GM19351 (cell line): ENCODE data around the gene SLC8A2.

Source experiments
- ATAC-seq: cut with Tn5 transposase; IDR thresholded peaks from one replicate; pipeline ENCODE4 v1.9.1; 2021; ENCODE audit warnings: mild to moderate bottlenecking, moderate library complexity; ENCODE audit not compliant: unreplicated experiment

The SLC8A2 gene

DNA sequence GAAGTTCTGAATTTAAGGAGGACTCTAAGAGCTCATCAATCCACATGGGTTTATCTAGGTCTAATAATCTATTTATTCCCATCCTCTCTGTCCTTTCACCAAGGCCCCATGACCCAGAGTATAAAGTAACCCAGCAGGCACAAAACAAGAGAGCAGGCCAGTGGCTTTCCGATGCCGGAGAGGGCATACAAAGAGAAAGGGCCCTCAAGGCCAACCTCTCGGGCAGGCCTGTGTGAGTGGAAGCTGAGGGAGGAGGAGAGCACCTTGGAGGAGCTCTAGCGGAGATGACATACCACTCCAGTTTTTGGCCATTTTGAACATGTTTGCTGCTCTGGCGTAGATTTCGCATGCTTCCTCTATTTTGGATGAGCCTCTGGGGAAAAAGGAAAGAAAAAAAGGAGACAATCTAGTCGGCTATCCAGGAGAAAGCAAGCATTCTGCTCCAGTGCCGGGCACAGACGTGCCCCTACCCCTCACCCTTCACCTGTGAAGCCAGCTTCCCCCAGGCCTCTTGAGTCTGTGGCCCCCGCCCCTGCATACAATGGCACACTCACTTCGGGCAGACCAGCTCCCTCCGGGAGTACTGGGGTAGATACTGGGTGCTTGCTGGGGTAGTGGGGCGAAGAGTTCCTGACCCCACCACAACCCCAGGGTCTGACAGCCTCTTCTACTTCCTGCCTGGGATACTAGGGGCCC is 31.6 kb upstream of the SLC8A2 start:
- no peak for ATAC-seq

DNA sequence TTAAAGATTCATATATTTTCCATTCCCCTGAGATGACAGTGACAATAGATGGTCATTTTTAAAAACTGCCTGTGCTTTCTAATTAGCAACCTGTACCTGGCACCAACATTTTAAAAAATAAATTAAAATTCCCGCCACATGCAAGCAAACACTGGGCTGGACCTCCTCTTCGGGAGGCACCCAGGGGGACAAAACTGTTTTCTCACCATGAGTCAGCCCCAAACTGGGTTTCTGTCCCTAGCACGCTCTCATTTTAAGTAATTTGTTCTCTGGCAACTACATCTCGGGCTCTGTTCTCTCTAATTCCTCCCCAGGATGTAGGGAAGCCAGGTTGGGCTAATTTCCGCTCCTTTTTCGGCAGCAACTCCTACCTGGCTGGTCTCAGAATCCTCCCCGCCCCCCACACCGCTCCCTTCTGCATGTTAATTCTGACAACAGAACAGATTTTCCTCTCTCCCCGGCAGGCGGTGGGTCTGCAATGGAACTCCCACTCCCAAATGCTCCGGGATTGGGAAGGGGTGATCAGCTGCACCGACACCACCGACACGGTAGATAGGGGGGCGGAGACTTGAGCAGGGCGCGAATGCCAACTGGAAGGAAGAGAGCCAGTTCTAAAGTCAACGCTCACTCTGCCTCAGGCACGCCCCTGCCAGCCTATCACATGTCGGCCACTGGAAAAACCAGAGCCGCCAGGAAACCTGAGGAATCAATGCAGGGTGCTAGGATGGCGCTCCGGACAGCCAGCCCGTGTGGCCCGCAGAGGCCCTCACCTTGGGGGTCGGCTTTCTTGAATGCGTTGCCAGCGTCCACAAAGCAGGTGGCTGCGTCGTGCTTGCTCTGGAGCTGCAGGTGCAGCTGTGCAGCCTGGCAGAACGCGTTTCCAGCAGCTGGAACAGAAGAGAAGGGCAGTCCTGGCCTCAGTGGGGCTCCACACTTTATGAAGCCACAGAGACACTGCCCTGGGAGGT is 28.5 kb upstream of the SLC8A2 start:
- ATAC-seq, result no peak

DNA sequence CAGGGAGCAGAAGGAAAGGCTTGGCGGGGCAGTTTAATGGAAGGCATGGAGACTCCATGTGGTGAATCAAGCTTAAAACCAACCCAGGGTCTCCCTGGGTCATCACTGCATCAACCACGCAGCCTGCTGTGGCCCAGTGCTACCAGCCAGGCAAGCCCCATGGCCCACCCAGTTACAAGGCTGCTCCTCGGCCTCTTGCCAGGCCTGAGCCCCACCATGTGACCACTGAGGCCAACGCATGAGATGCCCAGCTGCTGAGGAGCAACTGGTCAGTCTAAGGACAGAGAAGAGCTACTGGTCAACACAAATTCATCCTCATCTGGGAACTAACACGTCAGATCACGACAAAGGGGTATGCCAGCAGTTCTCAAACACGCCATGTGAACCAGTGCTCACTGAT is 27.7 kb upstream of the SLC8A2 start:
- ATAC-seq, result no peak

DNA sequence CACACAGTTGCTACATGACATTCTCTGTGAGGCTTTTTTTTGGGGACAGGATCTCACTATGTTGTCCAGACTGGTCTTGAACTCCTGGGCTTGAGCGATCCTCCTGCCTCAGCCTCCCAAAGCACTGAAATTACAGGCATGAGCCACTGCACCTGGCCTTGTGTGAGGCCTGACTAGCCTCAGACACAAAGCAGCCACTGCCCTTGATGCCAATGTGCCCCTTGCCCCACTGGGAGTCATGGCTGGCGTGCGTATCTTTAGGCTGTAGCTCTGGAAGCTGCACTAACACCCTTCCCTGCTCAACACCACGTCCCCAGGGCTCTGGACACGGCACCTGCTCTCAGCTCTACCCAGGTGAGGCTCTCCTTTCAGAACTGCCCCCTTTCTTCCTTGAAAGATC is 26.9 kb upstream of the SLC8A2 start:
- no peak for ATAC-seq

DNA sequence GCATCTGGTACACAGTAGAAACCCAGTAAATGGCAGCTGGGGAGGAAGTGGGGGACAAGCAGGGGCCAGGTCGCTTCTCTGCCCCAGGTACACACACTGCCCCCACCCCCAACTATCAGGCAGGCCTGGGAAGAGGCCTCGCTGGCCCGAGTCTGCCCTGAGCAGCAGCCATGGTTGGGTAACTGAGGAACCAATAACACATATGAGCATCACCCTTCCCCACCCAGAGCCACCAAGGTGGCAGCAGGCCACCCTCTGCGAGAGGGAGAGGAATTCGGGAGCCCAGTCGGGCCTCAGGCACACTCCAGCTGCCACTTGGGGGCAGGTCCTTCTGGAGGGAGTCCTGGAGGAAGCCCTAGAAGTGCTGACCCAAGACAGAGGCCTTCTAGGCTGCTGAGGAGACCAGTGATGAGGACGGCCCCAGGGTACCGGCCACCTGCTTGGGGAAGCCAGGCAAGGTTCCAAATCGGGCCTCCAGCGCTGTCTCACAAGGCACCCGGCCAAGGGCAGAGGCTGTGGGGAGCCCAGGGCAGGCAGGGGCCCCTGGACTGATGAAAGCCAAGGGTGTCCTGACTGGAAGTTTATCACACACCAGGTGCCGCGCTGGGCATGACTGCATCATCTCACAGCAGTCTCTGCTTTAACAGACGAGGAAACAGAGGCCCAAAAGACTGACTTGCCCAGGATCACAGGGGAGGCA is 26.3 kb upstream of the SLC8A2 start:
- no peak for ATAC-seq

DNA sequence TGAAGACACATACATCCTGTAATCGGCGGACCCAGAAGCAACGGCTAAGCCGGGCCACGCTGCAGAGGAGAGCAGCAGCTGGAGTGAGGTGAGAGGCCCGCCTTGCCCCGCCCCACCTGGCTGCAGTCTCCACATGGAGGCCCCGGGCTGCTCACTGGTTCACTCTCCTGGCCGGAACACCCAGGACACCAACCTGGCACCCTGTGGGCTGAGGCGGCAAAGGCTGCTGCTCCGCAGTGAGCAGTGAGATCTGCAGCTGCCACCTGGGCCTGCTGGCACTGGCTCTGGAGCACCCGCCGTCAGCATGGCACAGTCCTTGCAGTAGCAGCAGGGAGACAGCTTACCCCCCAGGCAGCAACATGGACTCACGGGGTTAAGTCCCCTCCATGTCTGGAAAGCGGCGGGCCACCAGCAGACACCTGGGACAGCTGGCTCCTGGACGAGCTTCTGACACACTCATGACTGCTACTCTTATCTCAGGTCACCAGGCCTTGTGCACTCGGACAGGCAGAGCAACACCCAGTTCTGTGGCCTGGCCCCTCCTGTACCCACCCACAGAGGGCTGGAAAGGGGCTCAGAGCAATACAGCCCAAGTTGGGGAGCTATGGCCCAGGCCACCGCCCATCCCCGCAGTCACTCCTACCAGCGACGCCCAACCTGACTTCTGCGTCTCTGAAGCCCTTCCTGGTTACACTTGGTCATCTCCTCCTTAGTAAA is 25.5 kb upstream of the SLC8A2 start:
- ATAC-seq, result no peak

DNA sequence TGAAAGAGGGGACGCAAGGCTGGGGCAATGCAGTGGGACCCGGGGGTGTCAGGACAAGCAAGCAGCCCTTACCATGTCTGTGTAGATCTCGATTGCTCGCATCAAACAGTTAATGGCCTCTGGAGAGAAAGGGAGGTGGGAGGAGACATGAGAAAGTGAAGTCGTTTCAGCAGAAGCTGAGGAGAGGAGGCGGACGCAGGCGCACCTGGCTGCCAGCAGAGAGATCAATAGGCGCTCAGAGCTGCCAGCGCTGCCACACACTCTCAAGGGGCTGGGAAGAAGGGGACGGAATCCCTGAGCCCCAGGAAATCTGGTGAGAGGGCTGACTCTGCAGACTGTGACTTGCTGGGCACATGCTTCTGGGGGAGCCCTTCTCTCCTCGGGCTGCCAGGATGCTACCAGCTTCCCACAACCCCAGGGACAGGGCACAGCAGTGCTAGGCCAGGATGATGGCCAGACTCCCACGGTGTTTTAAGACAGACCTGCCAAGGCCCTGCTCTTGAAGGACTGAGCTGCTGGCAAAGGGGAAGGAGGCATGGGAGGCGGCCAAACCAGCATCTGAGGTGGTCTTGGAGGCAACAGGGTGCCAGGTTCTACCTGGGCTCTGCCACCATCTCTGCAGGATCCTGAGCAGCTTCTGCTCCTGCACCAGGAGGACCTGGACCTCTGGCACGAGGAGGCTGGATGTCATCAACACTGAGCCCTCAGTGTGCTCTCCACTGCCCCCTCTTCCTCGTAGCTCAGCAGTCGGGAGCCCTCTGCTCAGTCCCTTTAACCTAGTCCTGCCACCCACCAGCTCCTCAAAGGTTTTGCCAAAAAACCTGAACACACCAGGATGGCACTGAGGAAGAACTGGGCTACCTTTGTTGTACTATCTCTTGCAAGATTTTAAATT is 24.0 kb upstream of the SLC8A2 start:
- no peak for ATAC-seq

DNA sequence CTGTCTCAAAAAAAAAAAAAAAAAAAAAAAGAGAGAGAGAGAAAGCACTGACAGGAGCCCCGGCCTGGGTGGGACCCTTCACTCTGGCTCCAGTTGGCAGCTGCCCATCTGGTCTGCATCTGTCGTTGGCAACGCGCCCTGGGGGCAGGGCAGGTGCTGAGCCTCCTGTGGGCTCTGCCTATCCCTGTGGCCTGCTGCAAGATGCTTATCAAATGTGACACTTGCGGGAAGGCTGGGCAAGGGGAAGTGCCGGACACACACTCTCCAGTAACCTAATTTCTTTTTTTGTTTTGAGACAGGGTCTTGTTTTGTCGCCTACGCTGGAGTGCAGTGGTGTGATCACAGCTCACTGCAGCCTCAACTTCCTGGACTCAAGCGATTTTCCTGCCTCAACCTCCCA is 23.0 kb upstream of the SLC8A2 start:
- ATAC-seq, result no peak

DNA sequence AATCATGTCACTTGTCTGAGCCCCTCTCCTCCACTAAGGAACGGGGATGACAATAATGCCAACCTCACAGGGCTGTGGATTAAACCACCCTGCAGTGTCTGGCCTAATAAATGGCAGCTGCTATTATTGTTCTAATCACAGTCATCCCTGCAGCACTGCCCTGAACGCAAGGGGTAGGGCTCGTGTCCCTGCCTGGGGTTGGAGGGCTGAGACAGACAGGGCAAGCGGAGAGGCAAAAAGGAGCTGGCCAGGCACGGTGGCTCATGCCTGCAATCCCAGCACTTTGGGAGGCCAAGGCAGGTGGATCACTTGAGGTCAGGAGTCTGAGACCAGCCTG is 22.5 kb upstream of the SLC8A2 start:
- ATAC-seq, result no peak

DNA sequence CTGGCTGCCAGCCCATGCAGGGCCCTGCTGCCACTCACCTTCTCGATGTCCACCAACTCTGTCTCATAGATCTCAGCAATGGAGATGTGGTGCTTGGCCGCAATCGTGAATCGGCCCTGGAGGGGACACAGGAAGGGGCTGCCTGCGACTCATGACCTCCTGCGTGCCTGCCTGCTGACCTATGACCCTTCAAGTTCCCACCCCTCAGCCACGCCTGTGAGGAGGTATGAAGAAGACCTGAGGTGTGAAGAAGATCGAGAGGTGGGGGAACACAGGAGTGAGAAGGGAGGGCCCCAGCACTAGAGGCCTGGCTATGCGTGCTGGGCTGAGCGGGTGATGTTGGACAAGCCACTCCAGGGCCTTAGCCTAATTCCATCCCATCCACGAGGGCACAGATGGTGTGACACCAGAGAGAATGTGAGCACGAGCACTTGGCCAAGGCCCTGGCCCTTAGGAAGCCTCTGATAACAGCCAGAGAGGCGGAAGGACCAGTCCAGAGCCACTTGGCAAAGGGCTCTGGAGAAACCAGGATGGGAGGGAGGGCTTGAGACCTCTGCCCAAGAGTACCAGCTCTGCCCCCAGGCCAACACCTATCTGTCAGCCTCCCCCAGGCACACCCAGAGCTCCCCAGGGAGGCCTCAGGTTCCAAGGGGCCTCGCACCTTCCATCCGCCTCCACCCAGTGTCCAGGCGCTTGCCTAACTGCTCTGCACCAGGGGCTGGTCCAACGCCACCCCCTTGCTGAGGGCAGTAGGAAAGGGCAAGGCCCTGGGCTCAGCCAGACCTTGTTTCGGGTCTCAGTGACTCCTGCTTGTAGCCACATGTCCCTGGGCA is 21.9 kb upstream of the SLC8A2 start:
- ATAC-seq, result no peak

DNA sequence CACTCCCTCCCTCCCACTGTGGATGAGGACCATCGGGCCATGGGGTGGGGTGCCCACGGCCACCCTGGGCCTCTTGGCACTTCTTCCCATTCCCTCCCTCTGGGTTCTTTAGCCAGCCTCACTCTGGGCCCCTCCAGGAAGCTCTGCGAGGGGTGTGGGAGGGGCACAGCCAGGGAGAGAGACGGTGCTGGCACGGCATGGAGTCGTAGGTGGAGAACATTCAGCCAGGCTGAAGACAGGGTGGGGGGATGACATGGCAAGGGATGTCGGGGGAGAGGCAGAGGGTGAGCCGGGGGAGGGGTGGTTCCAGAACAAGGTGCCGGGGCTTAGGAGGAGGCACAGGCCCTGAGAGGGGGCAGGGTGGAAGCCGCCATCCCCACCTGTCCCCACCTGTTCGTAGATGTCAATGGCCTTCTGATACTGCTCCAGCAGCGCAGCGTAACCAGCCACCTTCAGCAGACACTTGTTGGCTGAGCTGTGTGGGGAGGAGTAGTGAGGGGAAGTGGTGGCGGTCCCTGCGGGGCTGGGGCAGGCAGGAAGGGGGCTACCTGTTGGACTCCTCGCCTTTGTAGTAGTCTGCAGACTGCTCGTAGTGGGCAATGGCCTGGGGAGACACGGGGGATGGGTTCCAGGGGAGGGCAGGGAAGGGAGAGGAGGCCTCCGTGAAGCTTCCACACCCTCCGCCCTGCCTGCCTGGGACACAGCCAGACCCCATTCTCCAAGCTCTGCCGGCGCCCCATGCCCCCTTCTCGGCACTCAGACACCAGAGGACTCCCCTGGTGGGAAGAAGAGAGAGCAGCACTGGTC is 21.1 kb upstream of the SLC8A2 start:
- ATAC-seq, result no peak

DNA sequence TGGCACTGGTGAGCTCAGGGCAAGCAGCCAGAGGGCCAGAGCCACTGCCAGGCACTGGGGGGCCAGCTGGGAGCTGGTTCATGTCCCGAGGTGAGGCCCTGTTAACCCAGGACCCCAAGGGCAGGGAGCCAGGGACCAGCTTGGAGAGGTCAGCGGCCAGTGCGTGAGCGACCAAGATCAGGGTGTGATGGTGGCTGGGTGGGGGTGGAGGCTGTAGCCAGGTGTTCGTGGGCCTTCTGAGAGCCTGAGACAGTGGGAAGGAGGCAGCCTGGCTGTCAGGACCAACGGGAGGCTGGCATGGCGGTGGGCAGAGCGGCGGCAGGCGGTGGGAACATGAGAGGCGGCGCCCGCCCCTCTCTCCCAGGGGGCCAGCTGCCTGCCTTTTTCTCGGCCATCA is 20.4 kb upstream of the SLC8A2 start:
- no peak for ATAC-seq

DNA sequence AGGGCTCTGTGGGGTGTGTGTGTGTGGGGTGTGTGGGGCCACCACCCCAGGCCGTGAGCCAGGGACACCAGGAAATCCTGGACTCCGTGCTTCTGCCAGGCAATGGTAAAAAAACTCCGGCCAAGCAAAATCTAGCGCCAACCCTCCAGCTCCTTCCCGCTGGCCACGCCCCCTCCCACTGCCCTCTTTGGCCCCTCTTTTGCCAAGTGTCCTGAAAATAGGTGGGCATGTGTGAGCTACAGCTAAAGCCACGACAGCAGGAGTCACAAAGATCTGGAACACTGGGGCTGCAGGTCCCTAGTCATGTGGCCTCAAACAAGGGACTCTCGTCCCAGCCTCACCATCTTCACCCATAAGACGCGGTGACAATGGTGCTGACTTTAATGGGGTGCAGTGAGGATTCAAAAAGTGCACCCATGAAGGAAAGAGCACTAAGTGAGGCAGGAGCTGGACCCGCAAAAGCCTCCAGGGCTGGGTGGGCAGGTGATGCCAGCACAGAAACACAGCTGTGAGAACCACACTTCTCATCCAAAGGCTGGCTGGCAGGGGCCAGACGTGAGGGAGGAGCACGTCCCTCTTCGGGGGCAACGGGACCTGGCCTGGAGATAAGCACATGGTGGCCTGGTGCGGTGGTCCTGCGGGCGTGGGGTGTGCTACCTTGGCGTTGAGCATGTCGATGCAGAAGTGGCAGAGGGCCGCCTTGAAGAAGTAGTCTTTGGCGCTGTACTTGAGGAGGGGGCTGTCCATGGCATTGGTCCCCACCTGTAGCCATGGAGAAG is 19.9 kb upstream of the SLC8A2 start:
- no peak for ATAC-seq

DNA sequence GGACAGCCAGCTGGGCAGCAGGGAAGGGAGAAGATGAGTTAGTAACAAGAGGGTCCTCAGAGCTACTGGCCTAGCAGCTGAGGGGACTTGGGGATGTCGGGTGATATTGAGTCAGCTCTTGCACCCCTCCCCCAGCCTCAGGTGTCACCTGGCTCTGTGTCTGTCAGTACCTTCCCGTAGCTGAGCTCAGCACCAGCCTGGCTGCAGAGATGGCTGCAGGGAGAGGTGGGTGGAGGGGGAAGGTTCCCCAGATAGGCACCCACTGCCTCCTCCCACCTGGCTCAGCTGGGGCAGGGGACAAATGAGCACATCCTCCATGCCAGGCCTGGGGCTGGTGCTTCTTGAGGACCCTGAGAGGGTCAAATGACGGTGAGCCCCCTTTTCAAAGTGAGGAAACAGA is 19.2 kb upstream of the SLC8A2 start:
- ATAC-seq, result no peak

DNA sequence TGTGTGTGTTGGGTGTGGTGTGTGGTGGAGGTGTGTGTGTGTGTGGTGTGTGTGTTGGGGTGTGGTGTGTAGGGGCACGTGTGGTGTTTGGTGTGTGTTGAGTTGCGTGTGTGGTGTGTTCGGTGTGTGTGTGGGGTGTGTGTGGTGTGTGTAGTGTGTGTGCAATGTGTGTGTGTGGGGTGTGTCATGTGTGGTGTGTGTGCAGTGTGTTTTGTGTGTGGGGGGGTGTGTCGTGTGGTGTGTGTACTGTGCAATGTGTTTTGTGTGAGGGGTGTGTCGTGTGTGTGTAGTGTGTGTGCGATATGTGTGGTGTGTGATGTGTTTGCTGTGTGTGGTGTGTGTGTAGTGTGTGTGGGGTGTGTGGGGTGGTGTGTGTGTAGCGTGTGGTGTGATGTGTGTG is 18.3 kb upstream of the SLC8A2 start:
- no peak for ATAC-seq

DNA sequence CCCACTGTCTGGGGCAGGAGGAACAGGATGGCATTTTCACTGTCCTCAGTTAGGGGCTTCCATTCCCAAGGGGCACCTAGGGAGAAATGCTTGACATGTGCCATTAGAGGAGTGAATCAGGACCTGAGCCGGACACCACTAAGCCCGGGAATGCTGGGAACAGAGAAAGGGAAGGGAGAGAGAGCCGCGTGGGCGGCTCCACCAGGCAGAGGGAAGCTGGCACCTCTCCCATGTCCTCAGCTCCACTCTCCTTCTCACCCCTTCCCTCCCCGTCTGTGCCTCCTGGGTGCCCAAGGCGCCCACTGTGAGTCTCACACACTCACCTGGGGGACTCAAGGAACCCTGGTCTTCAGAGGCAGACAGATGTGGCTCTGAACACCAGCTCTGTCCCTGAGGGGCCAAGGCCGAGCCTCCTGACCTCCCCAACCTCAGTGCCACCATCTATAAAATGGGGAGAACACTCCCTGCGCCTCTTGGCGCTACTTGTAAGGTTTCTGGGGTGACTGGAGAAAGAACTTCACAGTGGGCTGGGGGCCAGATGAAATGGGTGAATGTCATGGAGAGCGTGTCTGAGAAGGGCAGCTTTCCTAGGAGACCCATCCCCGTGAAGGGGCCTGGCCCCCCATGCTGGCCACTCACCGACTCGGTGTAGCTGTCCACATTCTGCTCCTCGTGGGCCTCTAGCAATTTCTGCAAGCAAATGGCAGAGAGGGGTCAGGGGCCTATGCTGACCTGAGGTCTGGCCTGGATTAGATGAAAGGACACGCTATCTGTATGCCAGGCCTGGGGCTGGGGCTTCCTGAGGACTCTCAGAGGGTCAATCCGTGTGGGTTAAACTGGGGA is 17.6 kb upstream of the SLC8A2 start:
- ATAC-seq, result no peak
